Measurements from ENCODE around the gene DALRD3. TPM values are rescaled to one million over a fixed set of nuclear protein-coding genes. Genes with fewer than 3 reads are reported as not detected.

Gene DALRD3, protein sequence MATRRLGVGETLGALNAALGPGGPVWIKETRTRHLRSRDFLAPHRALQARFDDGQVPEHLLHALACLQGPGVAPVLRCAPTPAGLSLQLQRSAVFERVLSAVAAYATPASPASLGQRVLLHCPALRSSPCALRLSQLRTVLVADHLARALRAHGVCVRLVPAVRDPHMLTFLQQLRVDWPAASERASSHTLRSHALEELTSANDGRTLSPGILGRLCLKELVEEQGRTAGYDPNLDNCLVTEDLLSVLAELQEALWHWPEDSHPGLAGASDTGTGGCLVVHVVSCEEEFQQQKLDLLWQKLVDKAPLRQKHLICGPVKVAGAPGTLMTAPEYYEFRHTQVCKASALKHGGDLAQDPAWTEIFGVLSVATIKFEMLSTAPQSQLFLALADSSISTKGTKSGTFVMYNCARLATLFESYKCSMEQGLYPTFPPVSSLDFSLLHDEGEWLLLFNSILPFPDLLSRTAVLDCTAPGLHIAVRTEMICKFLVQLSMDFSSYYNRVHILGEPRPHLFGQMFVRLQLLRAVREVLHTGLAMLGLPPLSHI
- total RNA-seq (10 to 100 TPM; 15.1 to 15.6 TPM), total RNA-seq (5.1 to 45.8 (median 25.9) reads per million in 172 experiments)
- 28.7 TPM for polyA plus RNA-seq (2013, experiment 1 of 2)
- 31.0 TPM for polyA plus RNA-seq (2013, experiment 2 of 2)

GRCh38 chr3:49017971-49018706, at the start of gene DALRD3:
DALRD3 (minus strand) TSS chr3:49018580; CDS start chr3:49018564, 16 bp downstream.
- peaks cover 30% of the 10 kb centered on the region for H3K36me3 ChIP-seq (ENCODE audit: insufficient read depth, low read length)
- H3K9me3 ChIP-seq (ENCODE audit: control insufficient read depth in 1 of 2, insufficient read depth in 1 of 2, low read length in 2 of 2) = no peaks in the 10 kb centered on the region
- peak within 1 kb of the TSS; percentile 82 for H3K4me3 ChIP-seq (ENCODE audit: low read length)
- POLR2A ChIA-PET = interaction anchor here (0.7 to 12.0 kb wide), 10 partner anchors 11 to 103 kb away, joined by 3 to 331 read pairs (median 8); partner anchors contain the start of genes IMPDH2, P4HTM, QARS1 and QRICH1
- intact Hi-C loops (cut with DNase I, micrococcal nuclease) = loop anchor here in 1 of 2 experiments (1.0 kb wide), 1 partner anchor 11 kb away; the partner anchor contains the start of gene WDR6
- Mint-ChIP-seq H3K27me3 (no peaks in the 10 kb centered on the region), H3K4me1 (ENCODE audit: low read depth) (peaks cover 33% of the 10 kb centered on the region), H3K36me3 (ENCODE audit: low read depth) (peaks cover 46% of the 10 kb centered on the region), H3K27ac (peak within 1 kb of the TSS; percentile 90), H3K4me3 (peak within 1 kb of the TSS; percentile 91), H3K9me3 (no peaks in the 10 kb centered on the region)
- DNase-seq (peak in 13 of 14 experiments; percentile 27 to 78 (median 45)), ATAC-seq (ENCODE audit: poor library complexity) (peak; percentile 20)
- no peaks in the 10 kb centered on the region for H3K27me3 ChIP-seq (ENCODE audit: control insufficient read depth in 1 of 2, insufficient read depth in 2 of 2, low read length in 2 of 2)
- TF ChIP-seq, protein P1, sequence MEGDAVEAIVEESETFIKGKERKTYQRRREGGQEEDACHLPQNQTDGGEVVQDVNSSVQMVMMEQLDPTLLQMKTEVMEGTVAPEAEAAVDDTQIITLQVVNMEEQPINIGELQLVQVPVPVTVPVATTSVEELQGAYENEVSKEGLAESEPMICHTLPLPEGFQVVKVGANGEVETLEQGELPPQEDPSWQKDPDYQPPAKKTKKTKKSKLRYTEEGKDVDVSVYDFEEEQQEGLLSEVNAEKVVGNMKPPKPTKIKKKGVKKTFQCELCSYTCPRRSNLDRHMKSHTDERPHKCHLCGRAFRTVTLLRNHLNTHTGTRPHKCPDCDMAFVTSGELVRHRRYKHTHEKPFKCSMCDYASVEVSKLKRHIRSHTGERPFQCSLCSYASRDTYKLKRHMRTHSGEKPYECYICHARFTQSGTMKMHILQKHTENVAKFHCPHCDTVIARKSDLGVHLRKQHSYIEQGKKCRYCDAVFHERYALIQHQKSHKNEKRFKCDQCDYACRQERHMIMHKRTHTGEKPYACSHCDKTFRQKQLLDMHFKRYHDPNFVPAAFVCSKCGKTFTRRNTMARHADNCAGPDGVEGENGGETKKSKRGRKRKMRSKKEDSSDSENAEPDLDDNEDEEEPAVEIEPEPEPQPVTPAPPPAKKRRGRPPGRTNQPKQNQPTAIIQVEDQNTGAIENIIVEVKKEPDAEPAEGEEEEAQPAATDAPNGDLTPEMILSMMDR (IDR thresholded peaks at IDR 0.05) = no peak
- H3K4me1 ChIP-seq (ENCODE audit: insufficient read depth, low read length) = peaks cover 48% of the 10 kb centered on the region
- CTCF ChIA-PET = interaction anchor here (6.5 kb wide), 1 partner anchor 29 kb away, joined by 53 read pairs; the partner anchor contains the start of gene P4HTM
- H3K27ac ChIP-seq (ENCODE audit: low read depth in 1 of 2, low read length in 2 of 2) = peak within 1 kb of the TSS; percentile 53 to 72

DNA sequence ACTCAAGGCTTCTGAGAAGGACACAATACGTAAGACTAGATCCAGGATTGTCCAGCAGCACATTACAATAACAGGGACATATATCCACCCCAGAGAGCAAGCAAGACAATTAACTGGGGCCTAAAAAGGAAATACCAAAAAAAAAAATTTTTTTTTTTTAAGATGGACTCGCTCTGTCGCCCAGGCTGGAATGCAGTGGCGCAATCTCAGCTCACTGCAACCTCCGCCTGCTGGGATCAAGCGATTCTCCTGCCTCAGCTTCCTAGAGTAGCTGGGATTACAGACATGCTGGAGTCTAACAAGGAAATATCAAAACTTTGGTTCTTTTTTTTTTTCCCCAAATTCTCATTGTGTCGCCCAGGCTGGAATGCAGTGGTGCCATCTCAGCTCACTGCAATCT, 39.6 kb upstream of the DALRD3 start:
- peaks cover 73% of the 10 kb centered on the region for H3K36me3 Mint-ChIP-seq (ENCODE audit: low read depth)
- H3K4me3 ChIP-seq (ENCODE audit: low read length) = no peak overlapping the region
- H3K27me3 Mint-ChIP-seq = no peaks in the 10 kb centered on the region
- no peaks in the 10 kb centered on the region for H3K4me1 ChIP-seq (ENCODE audit: insufficient read depth, low read length)
- no peak overlapping the region for H3K27ac Mint-ChIP-seq
- CTCF ChIA-PET = interaction anchor here (1.2 kb wide), 1 partner anchor 36 kb away, joined by 4 read pairs; the partner anchor contains the start of gene QRICH1
- no peak overlapping the region for H3K4me3 Mint-ChIP-seq
- DNase-seq (no peak), ATAC-seq (ENCODE audit: poor library complexity) (no peak)
- H3K9me3 Mint-ChIP-seq = no peaks in the 10 kb centered on the region
- H3K27me3 ChIP-seq (ENCODE audit: control insufficient read depth in 1 of 2, insufficient read depth in 2 of 2, low read length in 2 of 2) = no peaks in the 10 kb centered on the region
- no peaks in the 10 kb centered on the region for H3K9me3 ChIP-seq (ENCODE audit: control insufficient read depth in 1 of 2, insufficient read depth in 1 of 2, low read length in 2 of 2)
- peaks cover 5% of the 10 kb centered on the region for H3K4me1 Mint-ChIP-seq (ENCODE audit: low read depth)
- H3K36me3 ChIP-seq (ENCODE audit: insufficient read depth, low read length) = peaks cover 65% of the 10 kb centered on the region
- intact Hi-C loops (cut with DNase I, micrococcal nuclease) = no loop called here
- TF ChIP-seq, protein P1 (IDR thresholded peaks at IDR 0.05) = no peak
- H3K27ac ChIP-seq (ENCODE audit: low read depth in 1 of 2, low read length in 2 of 2) = no peak overlapping the region
- POLR2A ChIA-PET = no interaction called here

- Mint-ChIP-seq H3K4me1 (ENCODE audit: low read depth) (peaks cover 4% of the 10 kb centered on the region), H3K4me3 (no peak overlapping the region), H3K27me3 (no peaks in the 10 kb centered on the region), H3K9me3 (no peaks in the 10 kb centered on the region), H3K27ac (no peak overlapping the region), H3K36me3 (ENCODE audit: low read depth) (peaks cover 76% of the 10 kb centered on the region)
- ChIA-PET POLR2A (no interaction called here), CTCF (no interaction called here)
- Histone ChIP-seq H3K4me1 (ENCODE audit: insufficient read depth, low read length) (no peaks in the 10 kb centered on the region), H3K9me3 (ENCODE audit: control insufficient read depth in 1 of 2, insufficient read depth in 1 of 2, low read length in 2 of 2) (no peaks in the 10 kb centered on the region), H3K27ac (ENCODE audit: low read depth in 1 of 2, low read length in 2 of 2) (no peak overlapping the region), H3K27me3 (ENCODE audit: control insufficient read depth in 1 of 2, insufficient read depth in 2 of 2, low read length in 2 of 2) (no peaks in the 10 kb centered on the region), H3K4me3 (ENCODE audit: low read length) (no peak overlapping the region), H3K36me3 (ENCODE audit: insufficient read depth, low read length) (peaks cover 66% of the 10 kb centered on the region)
- intact Hi-C loops (cut with DNase I, micrococcal nuclease) = no loop called here
- TF ChIP-seq, protein P1 (IDR thresholded peaks at IDR 0.05) = no peak
- ATAC-seq (ENCODE audit: poor library complexity) = no peak
- no peak for DNase-seq
These were observed 38.9 kb upstream of the DALRD3 start for GRCh38 chr3:49057268-49057667.
